Activated naive CD4-positive, alpha-beta T cell treated with anti-CD3 and anti-CD28 coated beads, Interleukin-2, amount 50 U/mL, for 72 hours (primary cell): Measurements from ENCODE around the gene ADAMTS16. TPM values are rescaled to one million over a fixed set of nuclear protein-coding genes. Genes with fewer than 3 reads are reported as not detected.

Source experiments
- ATAC-seq, 2 donors: fragments of 150-1000 bp; cut with Tn5 transposase; 2 replicates each; pipeline ENCODE4 v1.10.0; 2021; ENCODE audit warnings: mild to moderate bottlenecking in 2 of 2, moderate library complexity in 2 of 2
- DNase-seq, 2 donors: peaks; one replicate each; pipeline ENCODE4 v3.0.0; 2021 to 2022; ENCODE audit warnings: low spot score in 2 of 2
- H3K27ac Mint-ChIP-seq, 2 donors: one replicate each; pipeline ENCODE4 v1.8.0; 2022; ENCODE audit warnings: mild to moderate bottlenecking in 2 of 2, mixed read lengths in 2 of 2
- H3K36me3 Mint-ChIP-seq, 2 donors: one replicate each; pipeline ENCODE4 v1.8.0; 2022; ENCODE audit warnings: mixed read lengths in 2 of 2
- H3K9me3 Mint-ChIP-seq, 2 donors: one replicate each; pipeline ENCODE4 v1.8.0; 2022; ENCODE audit warnings: mixed read lengths in 2 of 2
- total RNA-seq, 2 donors: library from RNA; stranded (reverse); gene quantifications; one replicate each; pipeline ENCODE4 v1.2.3, GENCODE V29; 2022

ADAMTS16 gene
- total RNA-seq, 2 donors from 2014 or later = not detected

- peaks cover 3 to 16% of the 10 kb centered on the region in 2 donors for H3K9me3 Mint-ChIP-seq
- no peak overlapping the region for H3K27ac Mint-ChIP-seq
- DNase-seq (no peak), ATAC-seq (no peak)
- H3K36me3 Mint-ChIP-seq = no peaks in the 10 kb centered on the region
Measured at GRCh38 chr5:5198815-5199214, 58.7 kb downstream of the ADAMTS16 start.

DNA sequence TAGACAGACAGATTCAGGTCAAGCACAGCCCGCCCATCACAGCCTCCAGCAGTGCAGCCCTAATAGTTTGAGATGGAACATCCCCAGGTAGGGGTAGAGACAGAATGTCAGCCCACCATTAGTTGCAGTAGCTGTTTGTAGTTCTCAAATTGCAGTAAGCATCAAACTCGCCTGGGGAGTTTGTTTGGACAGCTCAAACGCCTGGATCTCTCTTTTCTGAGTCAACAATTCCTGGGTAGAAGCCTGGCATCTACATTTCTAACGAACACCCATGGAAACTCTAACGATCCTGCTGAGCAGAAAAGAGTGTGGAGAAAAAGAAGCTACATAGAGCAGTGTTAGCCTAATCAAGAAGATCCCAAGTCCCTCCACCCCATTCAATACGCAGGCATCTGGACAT lies 59.4 kb downstream of the ADAMTS16 start:
- DNase-seq = no peak
- Mint-ChIP-seq H3K36me3 (no peaks in the 10 kb centered on the region), H3K9me3 (peaks cover 3 to 16% of the 10 kb centered on the region in 2 donors), H3K27ac (no peak overlapping the region)
- ATAC-seq = no peak

- Mint-ChIP-seq H3K9me3 (peaks cover 3 to 16% of the 10 kb centered on the region in 2 donors), H3K27ac (no peak overlapping the region), H3K36me3 (no peaks in the 10 kb centered on the region)
- DNase-seq (no peak), ATAC-seq (no peak)
Measured at GRCh38 chr5:5200133-5200532, 60.0 kb downstream of the ADAMTS16 start.

GRCh38 chr5:5202321-5202720 lies 62.2 kb downstream of the ADAMTS16 start:
- no peaks in the 10 kb centered on the region for H3K36me3 Mint-ChIP-seq
- no peak overlapping the region for H3K27ac Mint-ChIP-seq
- peaks cover 9 to 11% of the 10 kb centered on the region in 2 donors for H3K9me3 Mint-ChIP-seq
- ATAC-seq = no peak
- no peak for DNase-seq

DNA sequence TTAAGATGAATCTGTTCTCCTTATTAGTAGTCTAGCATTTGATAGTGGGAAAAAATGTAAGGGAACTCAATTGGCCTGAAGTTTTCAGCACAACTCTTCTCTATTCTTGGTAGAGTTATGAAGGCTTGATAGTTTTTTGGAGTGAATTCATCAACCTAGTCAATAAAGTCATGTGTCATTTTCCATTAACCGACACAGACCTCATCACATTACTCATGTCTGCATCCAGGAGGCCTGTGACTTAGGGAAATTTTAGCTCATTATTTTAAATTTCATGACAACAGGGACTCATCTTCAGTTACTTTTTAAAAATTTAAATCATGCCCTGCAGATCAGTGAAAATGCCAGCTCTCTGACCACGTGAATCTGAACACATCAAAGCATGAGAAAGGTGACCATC lies 63.3 kb downstream of the ADAMTS16 start:
- Mint-ChIP-seq H3K9me3 (peaks cover 9 to 11% of the 10 kb centered on the region in 2 donors), H3K36me3 (no peaks in the 10 kb centered on the region), H3K27ac (no peak overlapping the region)
- ATAC-seq (no peak), DNase-seq (no peak)

- H3K27ac Mint-ChIP-seq = no peak overlapping the region
- DNase-seq (no peak), ATAC-seq (no peak)
- no peaks in the 10 kb centered on the region for H3K36me3 Mint-ChIP-seq
- H3K9me3 Mint-ChIP-seq = peaks cover 0 to 5% of the 10 kb centered on the region in 2 donors
Measured at GRCh38 chr5:5207828-5208227, 67.7 kb downstream of the ADAMTS16 start.

DNA sequence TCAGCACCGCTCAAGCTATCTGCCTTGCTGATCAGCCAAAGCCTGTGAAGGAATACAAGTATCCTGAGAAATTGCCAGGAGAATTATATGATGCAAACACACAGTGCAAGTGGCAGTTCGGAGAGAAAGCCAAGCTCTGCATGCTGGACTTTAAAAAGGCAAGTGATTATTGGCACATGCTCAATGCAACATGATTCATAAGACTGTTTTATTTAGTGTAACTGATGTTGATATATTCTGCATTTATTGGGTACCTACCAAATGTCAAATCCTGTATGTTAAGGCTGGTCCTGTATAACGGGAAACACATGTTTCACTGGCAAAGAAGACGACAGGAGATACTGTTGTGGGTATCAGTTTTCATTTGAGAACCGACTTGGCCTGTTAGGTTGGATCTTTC lies 69.0 kb downstream of the ADAMTS16 start:
- Mint-ChIP-seq H3K27ac (no peak overlapping the region), H3K9me3 (peaks cover 0 to 5% of the 10 kb centered on the region in 2 donors), H3K36me3 (no peaks in the 10 kb centered on the region)
- DNase-seq (no peak), ATAC-seq (no peak)

DNA sequence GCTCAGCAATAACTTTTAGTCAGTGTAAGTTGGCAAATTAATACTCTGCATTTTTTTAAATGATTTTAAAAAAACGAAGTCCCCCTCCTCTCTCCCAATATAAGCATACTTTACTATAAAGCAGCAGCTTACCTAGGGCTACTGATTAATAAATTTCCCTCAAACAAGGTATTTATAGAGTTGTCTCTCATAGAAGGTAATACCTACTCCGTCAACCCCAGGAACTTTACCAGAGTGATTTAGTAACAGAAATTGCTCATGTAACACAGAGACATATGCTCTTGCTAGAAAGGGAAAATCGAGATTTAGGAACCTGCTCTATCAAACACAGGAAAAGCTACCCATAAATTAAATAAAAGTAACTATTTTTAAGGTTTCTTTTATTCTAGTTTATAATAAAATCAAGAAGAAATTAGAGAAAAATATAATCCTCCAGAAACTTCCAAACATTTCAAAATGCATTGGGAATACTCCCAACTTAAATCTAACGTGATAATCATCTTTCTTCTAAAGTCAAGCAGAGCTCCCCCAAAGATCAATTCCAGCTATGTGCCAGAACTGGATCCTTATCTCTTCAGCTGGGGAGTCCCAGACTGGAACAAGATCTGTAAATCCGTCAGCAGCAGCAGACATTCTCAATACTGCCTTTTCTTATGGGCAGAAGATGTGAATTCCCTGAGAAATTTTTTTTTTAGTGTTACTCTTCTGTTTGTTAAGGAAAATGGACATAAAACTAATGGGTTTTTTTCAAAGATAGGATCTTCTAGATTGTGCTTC lies 69.6 kb downstream of the ADAMTS16 start:
- no peak for ATAC-seq

DNA sequence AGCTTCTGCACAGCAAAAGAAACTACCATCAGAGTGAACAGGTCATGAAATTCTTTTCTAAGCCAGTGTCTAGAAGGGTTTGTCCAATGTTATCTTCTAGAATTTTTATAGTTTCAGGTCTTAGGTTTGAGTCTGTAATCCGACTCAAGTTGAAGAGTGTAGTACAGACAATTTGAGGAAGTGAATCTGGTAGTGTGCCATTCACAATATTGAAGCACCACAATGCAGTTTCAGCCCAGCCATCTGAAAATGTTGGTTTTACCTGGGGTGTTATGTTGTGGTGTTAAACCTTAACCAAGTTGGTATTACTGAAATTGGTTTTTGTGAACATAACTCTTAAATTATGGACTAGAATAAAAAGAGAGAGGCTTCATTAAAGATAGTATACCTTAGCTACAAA lies 77.2 kb downstream of the ADAMTS16 start:
- peaks cover 0 to 3% of the 10 kb centered on the region in 2 donors for H3K9me3 Mint-ChIP-seq
- H3K36me3 Mint-ChIP-seq = no peaks in the 10 kb centered on the region
- no peak overlapping the region for H3K27ac Mint-ChIP-seq
- DNase-seq (no peak), ATAC-seq (no peak)

More for the DNA sequence above, 69.6 kb downstream of the ADAMTS16 start:
- no peaks in the 10 kb centered on the region for H3K36me3 Mint-ChIP-seq
- no peak for DNase-seq
- no peak overlapping the region for H3K27ac Mint-ChIP-seq
- H3K9me3 Mint-ChIP-seq = peaks cover 0 to 5% of the 10 kb centered on the region in 2 donors

GRCh38 chr5:5218396-5218795 lies 78.3 kb downstream of the ADAMTS16 start:
- ATAC-seq (no peak), DNase-seq (no peak)
- no peak overlapping the region for H3K27ac Mint-ChIP-seq
- H3K36me3 Mint-ChIP-seq = no peaks in the 10 kb centered on the region
- peaks cover 0 to 3% of the 10 kb centered on the region in 2 donors for H3K9me3 Mint-ChIP-seq

- H3K36me3 Mint-ChIP-seq = no peaks in the 10 kb centered on the region
- H3K27ac Mint-ChIP-seq = no peak overlapping the region
- DNase-seq (no peak), ATAC-seq (no peak)
- H3K9me3 Mint-ChIP-seq = peaks cover 0 to 3% of the 10 kb centered on the region in 2 donors
Measured at GRCh38 chr5:5219541-5219940, 79.4 kb downstream of the ADAMTS16 start.

DNA sequence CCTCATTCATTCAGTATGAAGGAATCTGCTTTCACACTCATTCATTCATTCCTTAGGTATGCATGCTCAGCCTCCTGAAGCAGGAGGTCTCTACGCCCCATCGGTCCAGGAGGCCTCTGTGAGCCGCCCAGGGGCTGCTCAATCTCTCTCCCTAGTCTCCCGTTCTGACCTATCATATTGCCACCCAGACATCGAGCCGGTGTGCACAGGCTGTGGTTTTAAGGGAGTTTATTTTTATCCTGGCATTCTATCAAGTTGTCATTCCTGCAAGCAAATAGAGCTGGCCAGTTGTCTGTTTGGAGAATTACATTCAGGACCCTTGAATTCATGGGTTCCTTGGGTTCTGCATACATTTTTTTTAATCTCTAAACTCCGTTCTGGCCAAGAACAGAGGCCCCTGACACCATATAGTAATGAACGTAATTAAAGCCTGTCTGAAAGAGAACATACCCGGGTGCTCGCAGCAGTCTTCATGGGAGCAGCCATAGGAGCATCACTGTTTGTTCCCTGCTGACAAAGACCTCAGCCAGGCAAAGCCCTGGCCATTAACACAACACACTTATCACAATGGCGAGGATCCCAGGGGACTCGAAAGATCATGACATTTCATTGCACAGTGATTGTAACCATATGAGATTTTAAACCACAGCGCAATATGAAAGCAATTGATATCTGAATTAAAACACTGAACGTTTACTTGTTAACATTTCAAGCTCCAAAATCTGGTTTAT lies 80.9 kb downstream of the ADAMTS16 start:
- H3K9me3 Mint-ChIP-seq = peaks cover 0 to 3% of the 10 kb centered on the region in 2 donors
- ATAC-seq (no peak), DNase-seq (no peak)
- no peak overlapping the region for H3K27ac Mint-ChIP-seq
- no peaks in the 10 kb centered on the region for H3K36me3 Mint-ChIP-seq

- H3K27ac Mint-ChIP-seq = no peak overlapping the region
- no peak for ATAC-seq
Measured at GRCh38 chr5:5221724-5222123, 81.6 kb downstream of the ADAMTS16 start.

GRCh38 chr5:5231576-5231975 lies 91.4 kb downstream of the ADAMTS16 start:
- Mint-ChIP-seq H3K9me3 (no peaks in the 10 kb centered on the region), H3K36me3 (peaks cover 0 to 3% of the 10 kb centered on the region in 2 donors), H3K27ac (peak overlapping the region in 1 of 2 donors; percentile 55)
- no peak for DNase-seq
- no peak for ATAC-seq

More at GRCh38 chr5:5221724-5222123, 81.6 kb downstream of the ADAMTS16 start:
- peaks cover 0 to 2% of the 10 kb centered on the region in 2 donors for H3K36me3 Mint-ChIP-seq
- no peak for DNase-seq
- peaks cover 0 to 3% of the 10 kb centered on the region in 2 donors for H3K9me3 Mint-ChIP-seq

DNA sequence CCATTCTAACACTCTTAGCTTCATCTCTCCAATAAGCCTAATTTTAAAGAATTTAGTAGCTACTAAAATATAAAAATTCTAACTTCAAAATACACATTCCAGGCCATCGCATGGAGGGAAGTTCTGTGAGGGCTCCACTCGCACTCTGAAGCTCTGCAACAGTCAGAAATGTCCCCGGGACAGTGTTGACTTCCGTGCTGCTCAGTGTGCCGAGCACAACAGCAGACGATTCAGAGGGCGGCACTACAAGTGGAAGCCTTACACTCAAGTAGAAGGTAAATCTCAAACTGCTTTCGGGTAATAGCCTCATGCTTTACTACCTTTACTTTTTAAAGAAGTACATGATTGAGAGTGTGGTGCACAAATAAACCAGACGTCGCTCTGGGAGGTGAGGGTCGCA lies 94.8 kb downstream of the ADAMTS16 start:
- Mint-ChIP-seq H3K27ac (no peak overlapping the region), H3K9me3 (no peaks in the 10 kb centered on the region), H3K36me3 (no peaks in the 10 kb centered on the region)
- ATAC-seq (no peak), DNase-seq (no peak)

GRCh38 chr5:5235685-5236084 lies 95.6 kb downstream of the ADAMTS16 start:
- Mint-ChIP-seq H3K27ac (no peak overlapping the region), H3K9me3 (no peaks in the 10 kb centered on the region), H3K36me3 (no peaks in the 10 kb centered on the region)
- ATAC-seq = no peak
- no peak for DNase-seq

- ATAC-seq (no peak), DNase-seq (no peak)
- Mint-ChIP-seq H3K36me3 (peaks cover 0 to 6% of the 10 kb centered on the region in 2 donors), H3K9me3 (no peaks in the 10 kb centered on the region), H3K27ac (no peak overlapping the region)
Measured at GRCh38 chr5:5239191-5239590, 99.1 kb downstream of the ADAMTS16 start.
